HepG2 (cell line): Measurements from ENCODE around the gene LSM2. TPM values are rescaled to one million over a fixed set of nuclear protein-coding genes. Genes with fewer than 3 reads are reported as not detected.

Experiments
- ADNP ChIP-seq: sonication (generic); formaldehyde crosslinking; IDR thresholded peaks from 2 replicates; pipeline ENCODE4 v1.4.0; 2020; ENCODE audit warnings: missing genetic modification reagents
- ARHGAP35 ChIP-seq: sonication (generic); formaldehyde crosslinking; IDR thresholded peaks from 2 replicates; pipeline ENCODE4 v1.9.0; 2022; ENCODE audit warnings: mild to moderate bottlenecking, inconsistent platforms, moderate library complexity, missing genetic modification reagents, borderline replicate concordance
- EED ChIP-seq: sonication (generic); formaldehyde crosslinking; IDR thresholded peaks from 2 replicates; pipeline ENCODE4 v1.5.0; 2020; ENCODE audit warnings: mild to moderate bottlenecking, missing genetic modification reagents
- ISL2 ChIP-seq: sonication (generic); formaldehyde crosslinking; IDR thresholded peaks from 2 replicates; pipeline ENCODE4 v1.5.0; 2020; ENCODE audit warnings: missing genetic modification reagents
- KMT2B ChIP-seq: IDR thresholded peaks from 2 replicates; pipeline ENCODE4 v1.6.1; 2016; ENCODE audit warnings: missing genetic modification reagents, missing compliant biosample characterization
- MIXL1 ChIP-seq: IDR thresholded peaks from 2 replicates; pipeline ENCODE4 v1.6.1; 2016
- NFAT5 ChIP-seq: sonication (generic); formaldehyde crosslinking; IDR thresholded peaks from 2 replicates; pipeline ENCODE4 v1.4.0; 2020; ENCODE audit warnings: missing genetic modification reagents
- NFE2 ChIP-seq: sonication (generic); formaldehyde crosslinking; IDR thresholded peaks from 2 replicates; pipeline ENCODE4 v1.4.0; 2020; ENCODE audit warnings: missing genetic modification reagents
- PITX1 ChIP-seq: sonication (generic); formaldehyde crosslinking; IDR thresholded peaks from 2 replicates; pipeline ENCODE4 v1.5.1; 2020; ENCODE audit warnings: mild to moderate bottlenecking, missing genetic modification reagents
- RARG ChIP-seq: sonication (generic); formaldehyde crosslinking; IDR thresholded peaks from 2 replicates; pipeline ENCODE4 v1.4.0; 2020; ENCODE audit warnings: low read depth, mild to moderate bottlenecking, missing genetic modification reagents
- RORA ChIP-seq: sonication (generic); formaldehyde crosslinking; IDR thresholded peaks from 2 replicates; pipeline ENCODE4 v1.5.0; 2020; ENCODE audit warnings: mild to moderate bottlenecking, missing genetic modification reagents, moderate library complexity
- SETDB1 ChIP-seq: sonication (generic); formaldehyde crosslinking; IDR thresholded peaks from 2 replicates; pipeline ENCODE4 v1.5.1; 2020; ENCODE audit warnings: missing genetic modification reagents, mild to moderate bottlenecking, borderline replicate concordance
- SP5 ChIP-seq: IDR thresholded peaks from 2 replicates; pipeline ENCODE4 v1.6.1; 2016; ENCODE audit warnings: low read depth, borderline replicate concordance
- ZBTB1 ChIP-seq: sonication (generic); formaldehyde crosslinking; IDR thresholded peaks from 2 replicates; pipeline ENCODE4 v1.4.0; 2020; ENCODE audit warnings: missing genetic modification reagents, borderline replicate concordance
- ZNF17 ChIP-seq: sonication (generic); formaldehyde crosslinking; IDR thresholded peaks from 2 replicates; pipeline ENCODE4 v1.5.0; 2020; ENCODE audit warnings: mild to moderate bottlenecking, missing genetic modification reagents
- ZNF337 ChIP-seq: sonication (generic); formaldehyde crosslinking; IDR thresholded peaks from 2 replicates; pipeline ENCODE4 v1.5.1; 2020; ENCODE audit warnings: missing genetic modification reagents, low read depth, mild to moderate bottlenecking, borderline replicate concordance
- ZNF496 ChIP-seq: sonication (generic); formaldehyde crosslinking; IDR thresholded peaks from 2 replicates; pipeline ENCODE4 v1.8.1; 2023; ENCODE audit warnings: mild to moderate bottlenecking, moderate library complexity, missing genetic modification reagents; ENCODE audit not compliant: insufficient replicate concordance
- ZNF660 ChIP-seq: sonication (generic); formaldehyde crosslinking; IDR thresholded peaks from 2 replicates; pipeline ENCODE4 v1.5.1; 2020; ENCODE audit warnings: mild to moderate bottlenecking, low read depth, missing genetic modification reagents, borderline replicate concordance
- polyA plus RNA-seq, 8 experiments: library from polyadenylated mRNA; depleted of rRNA in 3 of 8; stranded (reverse) in 7 of 8; unstranded in 1 of 8; fragments of >200 nt; fragmentation: Illumina TruSeq in 4 of 8; extraction: Trizol in 4 of 8; gene quantifications; 2 replicates each; pipeline versions ENCODE4 v1.2.1 to v1.2.3, GENCODE V29; 2011 to 2016; ENCODE audit warnings: low read depth in 4 of 8, missing spikeins in 1 of 8, mixed read lengths in 1 of 8; ENCODE audit not compliant: insufficient read depth in 1 of 8
- total RNA-seq, 5 experiments: library from RNA; depleted of rRNA; stranded (reverse); fragments of >200 nt; fragmentation: Illumina TruSeq; extraction: Trizol; gene quantifications; 2 replicates each; pipeline ENCODE4 v1.2.3, GENCODE V29; 2016; ENCODE audit warnings: low read depth in 1 of 5
- TF ChIP-seq, protein P1 (sequence below): sonication (generic); formaldehyde crosslinking; IDR thresholded peaks from 2 replicates; pipeline ENCODE4 v1.4.0; 2020; ENCODE audit warnings: missing genetic modification reagents
- TF ChIP-seq, protein P2 (sequence below): sonication (generic); formaldehyde crosslinking; IDR thresholded peaks from 2 replicates; pipeline ENCODE4 v1.5.0; 2020; ENCODE audit warnings: missing genetic modification reagents

Gene LSM2
- total and polyA plus RNA-seq, 2 of the 13 experiments (the other 11 are each of a cell fraction or from before 2014, with no cell fraction given) = 69.4 to 90.5 TPM

- TF ChIP-seq, protein P1, sequence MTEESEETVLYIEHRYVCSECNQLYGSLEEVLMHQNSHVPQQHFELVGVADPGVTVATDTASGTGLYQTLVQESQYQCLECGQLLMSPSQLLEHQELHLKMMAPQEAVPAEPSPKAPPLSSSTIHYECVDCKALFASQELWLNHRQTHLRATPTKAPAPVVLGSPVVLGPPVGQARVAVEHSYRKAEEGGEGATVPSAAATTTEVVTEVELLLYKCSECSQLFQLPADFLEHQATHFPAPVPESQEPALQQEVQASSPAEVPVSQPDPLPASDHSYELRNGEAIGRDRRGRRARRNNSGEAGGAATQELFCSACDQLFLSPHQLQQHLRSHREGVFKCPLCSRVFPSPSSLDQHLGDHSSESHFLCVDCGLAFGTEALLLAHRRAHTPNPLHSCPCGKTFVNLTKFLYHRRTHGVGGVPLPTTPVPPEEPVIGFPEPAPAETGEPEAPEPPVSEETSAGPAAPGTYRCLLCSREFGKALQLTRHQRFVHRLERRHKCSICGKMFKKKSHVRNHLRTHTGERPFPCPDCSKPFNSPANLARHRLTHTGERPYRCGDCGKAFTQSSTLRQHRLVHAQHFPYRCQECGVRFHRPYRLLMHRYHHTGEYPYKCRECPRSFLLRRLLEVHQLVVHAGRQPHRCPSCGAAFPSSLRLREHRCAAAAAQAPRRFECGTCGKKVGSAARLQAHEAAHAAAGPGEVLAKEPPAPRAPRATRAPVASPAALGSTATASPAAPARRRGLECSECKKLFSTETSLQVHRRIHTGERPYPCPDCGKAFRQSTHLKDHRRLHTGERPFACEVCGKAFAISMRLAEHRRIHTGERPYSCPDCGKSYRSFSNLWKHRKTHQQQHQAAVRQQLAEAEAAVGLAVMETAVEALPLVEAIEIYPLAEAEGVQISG (CRISPR knock-in tag) = peak; percentile 39; the same call in 1 of the 2 replicates
- TF ChIP-seq ZBTB1 (CRISPR knock-in tag) (no peak), ZNF337 (CRISPR knock-in tag) (peak; percentile 96; the same call in 1 of the 2 replicates), RORA (CRISPR knock-in tag) (no peak), SP5 (0 out of 2 replicates have a peak, but pooled peaks have one; percentile 16), NFE2 (CRISPR knock-in tag) (no peak), ISL2 (CRISPR knock-in tag) (no peak), ZNF496 (CRISPR knock-in tag) (no peak), ADNP (CRISPR knock-in tag) (no peak), NFAT5 (CRISPR knock-in tag) (peak; percentile 76), MIXL1 (CRISPR knock-in tag) (0 out of 2 replicates have a peak, but pooled peaks have one; percentile 27), PITX1 (CRISPR knock-in tag) (peak; percentile 44; the same call in 1 of the 2 replicates), SETDB1 (CRISPR knock-in tag) (no peak), ZNF660 (CRISPR knock-in tag) (0 out of 2 replicates have a peak, but pooled peaks have one; percentile 32), RARG (no peak), EED (CRISPR knock-in tag) (no peak), KMT2B (0 out of 2 replicates have a peak, but pooled peaks have one; percentile 36), ZNF17 (no peak), ARHGAP35 (CRISPR knock-in tag) (no peak; the same call in 1 of the 2 replicates)
- TF ChIP-seq, protein P2, sequence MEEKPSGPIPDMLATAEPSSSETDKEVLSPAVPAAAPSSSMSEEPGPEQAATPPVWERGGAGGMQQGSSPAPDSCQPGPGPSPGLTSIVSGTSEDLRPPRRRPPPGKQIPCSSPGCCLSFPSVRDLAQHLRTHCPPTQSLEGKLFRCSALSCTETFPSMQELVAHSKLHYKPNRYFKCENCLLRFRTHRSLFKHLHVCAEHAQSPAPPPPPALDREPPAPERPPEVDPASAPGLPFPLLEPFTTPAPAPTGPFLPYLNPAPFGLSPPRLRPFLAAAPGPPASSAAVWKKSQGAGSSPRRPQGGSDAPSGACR (CRISPR knock-in tag) = no peak
Observed at GRCh38 chr6:31765910-31766794, 40.6 kb downstream of the LSM2 start (continued).
